HG02571 (cell line): ENCODE measurements around the gene TBC1D1.

Experiments used
- ATAC-seq: cut with Tn5 transposase; IDR thresholded peaks from one replicate; pipeline ENCODE4 v1.9.1; 2021; ENCODE audit warnings: mild to moderate bottlenecking, moderate library complexity; ENCODE audit not compliant: unreplicated experiment

The TBC1D1 gene

GRCh38 chr4:38090455-38091246 is 199.8 kb downstream of the TBC1D1 start:
- ATAC-seq = no peak

GRCh38 chr4:38091636-38092035 is 200.8 kb downstream of the TBC1D1 start:
- no peak for ATAC-seq

- no peak for ATAC-seq
Observed at GRCh38 chr4:38092701-38093100, 201.8 kb downstream of the TBC1D1 start.

DNA sequence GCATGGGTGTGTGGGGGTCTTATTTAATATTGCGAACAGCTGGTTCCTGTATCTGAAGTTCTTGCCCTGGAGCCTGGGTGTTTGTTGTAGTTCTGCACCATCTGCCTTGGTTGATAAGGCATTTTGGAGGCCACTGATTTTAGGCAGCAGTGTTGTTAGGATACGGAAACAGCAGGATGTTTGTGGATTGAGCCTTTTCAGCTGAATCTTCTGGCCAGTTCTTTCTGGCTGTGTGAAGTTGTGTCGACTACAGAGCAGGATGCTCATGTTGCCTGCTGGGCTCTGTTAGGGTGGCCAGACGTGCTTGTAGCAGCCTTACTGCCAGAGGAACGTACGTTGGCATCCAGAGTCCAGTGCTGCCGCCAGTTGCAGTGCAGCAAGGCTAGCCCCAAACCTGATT is 203.5 kb downstream of the TBC1D1 start:
- no peak for ATAC-seq

DNA sequence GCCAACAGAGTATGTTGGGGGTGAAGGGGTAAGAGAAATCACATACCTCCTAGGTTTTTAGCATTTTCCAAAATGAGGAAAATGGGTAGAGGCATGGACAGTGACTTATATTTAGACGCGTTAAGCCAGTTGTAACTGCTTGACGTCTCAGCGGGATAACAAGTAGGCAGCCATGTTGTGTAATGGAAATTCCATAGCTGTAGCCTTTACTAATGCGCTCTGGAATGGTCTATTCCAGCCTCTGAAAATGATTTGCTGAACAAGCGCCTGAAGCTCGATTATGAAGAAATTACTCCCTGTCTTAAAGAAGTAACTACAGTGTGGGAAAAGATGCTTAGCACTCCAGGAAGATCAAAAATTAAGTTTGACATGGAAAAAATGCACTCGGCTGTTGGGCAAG is 204.8 kb downstream of the TBC1D1 start:
- no peak for ATAC-seq

- no peak for ATAC-seq
Observed at GRCh38 chr4:38097818-38098217, 206.9 kb downstream of the TBC1D1 start.

- ATAC-seq = no peak
Observed at GRCh38 chr4:38099020-38099600, 208.2 kb downstream of the TBC1D1 start.

DNA sequence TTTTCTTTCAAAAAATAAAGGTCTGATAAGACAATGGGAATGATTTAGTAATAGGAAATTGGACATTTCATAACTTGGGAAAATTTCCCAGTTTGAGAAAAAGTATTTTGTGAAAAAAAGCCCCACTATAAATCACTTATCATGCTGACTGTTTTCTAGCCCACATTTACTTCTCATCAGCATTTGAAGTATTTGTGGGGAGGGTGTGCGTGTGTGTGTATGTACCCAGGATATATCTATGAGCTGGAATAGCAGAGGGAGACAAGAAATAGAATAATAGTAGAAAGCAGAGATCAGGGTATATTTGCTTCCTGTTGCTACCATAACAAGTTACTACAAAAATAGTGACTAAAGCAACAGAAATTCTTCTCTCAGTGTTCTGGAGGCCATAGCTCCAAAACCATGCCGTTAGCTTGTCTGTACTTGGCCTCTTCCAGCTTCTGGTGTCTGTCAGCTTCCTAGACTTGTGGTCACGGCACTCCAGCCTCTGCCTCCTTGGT is 209.1 kb downstream of the TBC1D1 start:
- ATAC-seq = no peak

GRCh38 chr4:38100474-38101255 is 209.8 kb downstream of the TBC1D1 start:
- no peak for ATAC-seq

GRCh38 chr4:38101563-38101962 is 210.7 kb downstream of the TBC1D1 start:
- no peak for ATAC-seq

DNA sequence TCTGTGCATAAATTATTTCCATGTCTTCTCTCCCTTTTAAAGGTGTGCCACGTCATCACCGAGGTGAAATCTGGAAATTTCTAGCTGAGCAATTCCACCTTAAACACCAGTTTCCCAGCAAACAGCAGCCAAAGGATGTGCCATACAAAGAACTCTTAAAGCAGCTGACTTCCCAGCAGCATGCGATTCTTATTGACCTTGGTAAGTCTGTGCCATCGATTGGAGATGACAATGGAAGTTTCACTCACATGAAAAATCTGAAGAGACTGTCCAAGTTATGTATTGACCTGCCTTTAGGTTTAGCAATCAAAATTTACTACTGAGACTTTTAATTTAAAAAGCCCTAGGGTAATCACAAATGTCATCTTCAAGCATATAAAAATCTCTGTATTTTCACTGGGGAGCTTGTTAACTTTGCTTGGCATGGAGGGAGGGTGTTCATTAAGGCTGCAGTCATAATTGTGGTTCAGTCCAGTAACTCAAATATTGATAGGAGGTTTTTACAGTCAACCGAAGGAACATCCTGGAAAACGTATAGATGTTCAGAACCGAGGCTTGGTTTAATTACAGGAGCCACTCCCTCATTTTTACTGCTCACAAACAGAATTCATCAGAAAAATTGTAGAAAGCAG is 212.2 kb downstream of the TBC1D1 start:
- no peak for ATAC-seq

- ATAC-seq = peak; percentile 93
Observed at GRCh38 chr4:38105475-38106220, 214.8 kb downstream of the TBC1D1 start.

DNA sequence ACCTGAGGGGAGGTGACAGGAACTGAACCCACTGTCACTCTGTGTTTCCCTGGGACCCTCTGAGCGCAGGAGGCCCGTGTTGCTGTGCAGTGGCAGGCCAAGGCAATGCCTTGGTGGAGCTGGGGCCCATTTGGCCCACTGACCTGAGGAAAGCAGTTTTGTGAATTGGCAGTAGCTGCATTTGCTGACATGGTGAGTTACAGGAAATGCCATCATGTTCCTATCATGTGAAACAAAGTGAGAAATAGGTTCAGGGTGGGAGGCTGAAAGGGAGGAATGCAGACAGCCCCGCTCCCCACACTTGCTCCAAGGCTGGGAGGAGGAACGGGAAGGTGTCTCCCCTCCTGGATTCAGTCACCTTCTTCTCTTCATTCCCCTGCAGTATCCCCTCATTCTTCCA is 215.4 kb downstream of the TBC1D1 start:
- no peak for ATAC-seq

DNA sequence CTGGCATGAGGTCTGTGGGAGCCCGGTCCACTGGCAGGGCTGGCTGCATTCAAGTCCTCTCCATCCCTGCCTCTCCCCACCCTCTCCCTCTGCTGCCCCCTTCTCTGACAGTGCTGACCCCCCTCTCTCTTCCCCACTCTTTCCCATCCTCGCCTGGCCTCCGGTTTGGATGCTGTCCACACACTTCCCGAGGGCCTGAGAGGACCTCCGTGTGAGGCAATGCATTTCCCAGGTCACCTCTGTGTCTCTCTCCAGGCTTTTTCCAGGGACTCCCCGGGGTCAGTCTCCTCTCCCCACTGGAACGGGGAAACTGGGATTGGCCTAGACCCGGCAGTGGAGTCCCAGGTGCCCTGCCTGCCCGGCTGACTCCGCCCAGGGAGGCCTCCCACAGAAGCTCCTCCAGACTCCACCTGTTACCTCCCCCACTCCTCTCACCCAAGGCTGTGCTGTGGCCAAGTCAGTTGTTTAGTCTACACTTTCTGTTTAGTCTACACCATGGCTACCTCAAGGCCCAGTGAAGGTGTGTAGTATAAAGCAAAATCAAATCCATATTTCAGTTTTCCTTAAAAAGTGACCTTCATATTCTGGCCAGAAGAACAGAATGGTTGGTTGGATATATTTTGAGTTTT is 216.1 kb downstream of the TBC1D1 start:
- no peak for ATAC-seq

DNA sequence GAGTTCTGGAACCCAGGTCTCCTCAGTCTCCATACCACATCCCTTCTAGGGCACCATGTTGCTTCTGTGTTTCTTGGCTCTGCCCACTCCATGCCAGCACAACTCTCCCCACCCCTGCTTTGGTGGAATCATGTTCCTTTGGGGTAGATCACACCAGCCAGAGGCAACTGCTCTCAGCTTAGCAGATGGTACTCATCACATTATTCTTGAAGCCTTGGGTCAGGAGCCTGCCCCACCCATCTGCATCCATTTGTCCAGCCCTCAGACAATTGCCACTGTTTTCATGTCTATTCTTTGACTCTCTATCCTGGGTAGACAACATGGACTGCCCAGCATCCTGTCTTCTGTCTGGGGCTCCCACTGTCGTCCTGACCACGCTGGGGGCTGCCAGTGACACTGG is 216.9 kb downstream of the TBC1D1 start:
- ATAC-seq = no peak

- ATAC-seq = no peak
Observed at GRCh38 chr4:38109370-38109769, 218.5 kb downstream of the TBC1D1 start.

GRCh38 chr4:38109896-38110295 is 219.0 kb downstream of the TBC1D1 start:
- no peak for ATAC-seq

GRCh38 chr4:38111024-38111423 is 220.1 kb downstream of the TBC1D1 start:
- ATAC-seq = no peak

- no peak for ATAC-seq
Observed at GRCh38 chr4:38111717-38112116, 220.8 kb downstream of the TBC1D1 start.

- ATAC-seq = no peak
Observed at GRCh38 chr4:38113132-38113531, 222.2 kb downstream of the TBC1D1 start.
